IPS DF 4.7 (cell line): Measurements from ENCODE around the gene FAM81A.
A peak's percentile ranks its signal among the peaks of the same experiment; 100 is the strongest.
"Not testable (repeated sequence)": the region's sequence is repeated elsewhere in the genome, so short reads cannot be mapped to it uniquely, and the experiment has no call there.

ENCODE experiments used
- DNase-seq: peaks from one replicate; pipeline ENCODE4 v3.0.0-alpha.2; 2013; ENCODE audit warnings: low spot score; ENCODE audit errors: extremely low read depth

Gene FAM81A

DNA sequence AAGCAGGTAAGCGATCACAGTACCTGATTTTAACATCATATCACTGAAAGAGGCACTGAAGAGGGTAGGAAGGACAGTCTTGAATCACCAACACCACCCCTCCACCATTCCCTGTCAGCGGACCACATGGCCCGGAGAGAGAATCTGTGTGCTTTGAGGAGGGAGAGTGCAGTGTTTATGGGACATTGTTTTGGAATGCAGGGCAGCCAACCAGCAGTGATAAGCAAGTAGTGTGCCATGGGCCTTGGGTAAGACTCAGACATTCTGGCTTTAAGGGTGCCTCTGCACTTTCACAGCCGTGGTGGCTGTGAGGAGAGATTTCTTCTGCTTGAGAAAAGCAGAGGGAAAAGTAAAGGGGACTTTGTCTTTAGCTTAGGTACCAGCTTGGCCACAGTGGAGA, 46.4 kb downstream of the FAM81A start:
- no peak for DNase-seq

DNA sequence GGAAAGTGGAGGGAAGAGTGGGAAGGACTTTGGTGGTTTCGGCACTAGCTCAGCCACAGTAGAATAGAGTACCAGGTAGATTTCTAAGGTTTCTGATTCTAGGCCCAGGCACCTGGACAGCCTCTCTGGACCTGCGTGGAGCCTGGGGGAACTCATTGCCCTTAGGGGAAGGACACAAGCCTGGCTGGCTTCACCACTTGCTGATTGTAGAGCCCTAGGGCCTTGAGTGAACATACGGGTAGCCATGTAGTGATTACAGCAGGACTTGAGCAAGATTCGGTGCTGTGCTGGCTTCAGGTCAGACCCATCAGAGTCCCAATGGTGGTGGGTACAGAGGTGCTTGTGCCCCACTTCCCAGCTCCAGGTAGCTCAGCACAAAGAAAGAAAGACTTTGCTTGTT, 47.0 kb downstream of the FAM81A start:
- DNase-seq = no peak

- not testable (repeated sequence) for DNase-seq
Measured at GRCh38 chr15:59489485-59489884, 51.5 kb downstream of the FAM81A start.

GRCh38 chr15:59491062-59491461, 53.1 kb downstream of the FAM81A start:
- no peak for DNase-seq

DNA sequence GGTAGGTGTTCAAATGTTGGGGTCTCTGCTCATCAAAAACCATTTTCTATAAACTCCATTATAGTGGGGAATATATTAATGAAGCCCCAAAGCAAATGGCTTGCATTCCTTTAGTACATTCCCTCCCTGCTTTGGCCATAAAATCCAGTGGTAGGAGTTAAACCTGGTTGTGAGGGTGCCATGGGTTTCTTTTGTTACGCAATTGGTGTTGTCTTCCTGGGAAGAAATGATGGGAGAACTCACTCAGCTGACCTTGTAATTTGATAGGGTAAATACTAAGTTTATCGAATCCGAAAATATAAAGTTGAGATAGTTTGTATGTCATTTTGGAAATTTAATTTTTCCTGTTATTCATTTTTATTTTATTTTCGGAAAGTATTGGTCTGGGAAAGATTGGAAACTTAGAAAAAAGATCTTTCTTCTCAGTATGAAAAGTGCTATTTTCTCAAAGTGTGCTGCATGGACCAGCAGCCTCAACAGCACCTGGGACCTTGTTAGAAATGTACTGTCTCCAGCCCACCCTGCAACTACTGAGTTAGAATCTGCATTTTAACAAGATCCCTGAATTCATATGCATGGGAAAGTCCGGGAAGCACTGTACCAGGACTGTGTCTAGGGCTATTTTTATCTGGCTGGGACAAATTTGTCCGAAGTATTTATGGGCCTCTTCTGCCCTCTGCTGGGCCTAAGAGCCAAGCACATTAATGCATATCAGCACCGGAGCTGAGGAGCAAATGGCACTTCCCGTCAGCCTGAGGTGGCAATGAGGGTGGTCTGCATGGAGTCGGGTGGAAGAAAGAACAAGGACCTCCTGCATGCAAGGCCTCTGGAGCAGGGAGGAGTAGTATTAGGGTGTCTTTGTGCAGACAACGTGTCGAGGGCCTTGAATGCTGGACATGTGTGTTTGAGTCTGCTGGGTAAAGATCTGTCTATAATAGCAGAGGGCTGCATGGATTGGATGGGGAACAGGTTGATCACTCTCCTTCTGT, 54.7 kb downstream of the FAM81A start:
- peak; percentile 28 for DNase-seq

GRCh38 chr15:59501597-59501996, 63.6 kb downstream of the FAM81A start:
- DNase-seq = peak; percentile 38

DNA sequence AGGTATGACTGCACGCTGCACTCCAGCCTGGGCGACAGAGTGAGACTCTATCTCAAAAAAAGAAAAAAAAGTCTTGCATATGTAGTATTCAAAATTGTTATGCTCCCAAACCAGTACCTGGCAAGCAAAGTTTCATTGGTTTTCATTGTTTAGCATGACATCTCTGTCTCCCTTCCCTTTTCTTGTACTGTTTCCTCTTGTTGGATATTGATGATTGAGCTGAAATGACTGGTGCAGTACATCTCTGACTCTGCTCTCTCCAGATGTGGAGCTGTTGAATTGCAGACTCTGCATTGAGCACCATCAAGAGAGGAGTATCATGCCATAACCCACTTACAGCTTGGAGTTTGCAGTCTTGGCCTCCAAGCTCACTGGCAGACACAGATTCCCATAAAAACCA, 77.2 kb downstream of the FAM81A start:
- DNase-seq = no peak

- DNase-seq = no peak
Measured at GRCh38 chr15:59516655-59517461, 78.9 kb downstream of the FAM81A start.

GRCh38 chr15:59519329-59519728, 81.3 kb downstream of the FAM81A start:
- DNase-seq = no peak

GRCh38 chr15:59521443-59521842, 83.5 kb downstream of the FAM81A start:
- DNase-seq = no peak

- DNase-seq = no peak
Measured at GRCh38 chr15:59522988-59523461, 85.0 kb downstream of the FAM81A start.

GRCh38 chr15:59523702-59524101, 85.7 kb downstream of the FAM81A start:
- DNase-seq = no peak

GRCh38 chr15:59524331-59524731, 86.3 kb downstream of the FAM81A start:
- no peak for DNase-seq

DNA sequence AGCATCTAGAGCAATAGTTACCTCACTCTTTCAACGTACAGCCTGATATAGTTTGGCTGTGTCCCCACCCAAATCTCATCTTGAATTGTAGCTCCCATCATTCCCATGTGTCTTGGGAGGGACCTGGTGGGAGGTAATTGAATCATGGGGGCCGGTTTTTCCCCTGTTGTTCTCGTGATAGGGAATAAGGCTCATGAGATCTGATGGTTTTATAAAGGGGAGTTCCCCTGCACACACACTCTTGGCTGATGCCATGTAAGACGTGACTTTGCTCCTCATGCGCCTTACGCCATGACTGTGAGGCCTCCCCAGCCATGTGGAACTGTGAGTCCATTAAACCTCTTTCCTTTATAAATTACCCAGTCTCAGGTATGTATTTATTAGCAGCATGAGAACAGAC, 88.5 kb downstream of the FAM81A start:
- DNase-seq = not testable (repeated sequence)

DNA sequence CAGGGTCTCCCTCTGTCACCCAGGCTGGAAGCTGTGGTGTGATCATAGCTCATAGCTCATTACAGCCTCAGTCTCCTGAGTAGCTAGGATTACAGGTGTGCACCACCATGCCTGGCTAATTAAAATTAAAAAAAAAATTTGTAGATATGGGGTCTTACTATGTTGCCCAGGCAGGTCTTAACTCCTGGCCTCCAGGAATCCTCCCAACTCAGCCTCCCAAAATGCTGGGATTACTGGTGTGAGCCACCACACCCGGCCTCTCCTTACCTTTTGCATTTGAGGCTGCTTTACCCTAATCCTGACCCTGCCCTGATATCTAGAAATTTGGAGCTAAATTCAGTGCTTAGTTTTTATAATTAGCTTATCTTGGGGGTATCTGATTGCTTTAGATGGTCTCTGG, 90.4 kb downstream of the FAM81A start:
- no peak for DNase-seq

- DNase-seq = peak; percentile 79
Measured at GRCh38 chr15:59528961-59529402, 91.0 kb downstream of the FAM81A start.

DNA sequence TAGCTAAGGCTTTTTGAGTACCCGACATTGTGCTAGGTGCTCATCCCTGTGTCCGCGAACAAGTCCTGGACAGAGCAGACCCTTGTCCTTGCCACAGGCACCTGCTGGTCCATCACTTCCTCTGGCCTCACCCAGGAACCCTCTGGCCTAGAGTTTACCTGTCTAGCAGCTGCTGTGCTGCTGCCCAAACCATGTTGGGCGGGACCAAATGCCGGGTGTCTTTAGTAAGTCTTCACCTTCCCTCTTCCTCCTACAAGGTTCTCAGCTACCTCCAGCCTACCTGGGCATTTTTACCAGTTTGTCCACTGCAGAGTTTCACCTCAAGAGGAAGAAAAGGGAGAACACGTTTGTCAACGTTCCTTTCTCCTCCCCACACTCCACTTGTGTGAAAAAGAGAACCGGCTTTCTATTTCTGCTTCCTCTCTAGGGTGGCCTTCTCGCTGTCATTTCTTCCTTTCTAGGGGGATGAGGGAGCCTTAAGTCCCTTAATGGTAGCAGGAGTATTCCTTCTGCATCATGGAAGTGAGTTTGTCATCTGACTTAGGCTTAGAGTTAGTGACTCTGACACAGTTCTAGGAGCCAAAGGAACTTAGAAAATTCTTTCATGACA, 93.2 kb downstream of the FAM81A start:
- DNase-seq = no peak

DNA sequence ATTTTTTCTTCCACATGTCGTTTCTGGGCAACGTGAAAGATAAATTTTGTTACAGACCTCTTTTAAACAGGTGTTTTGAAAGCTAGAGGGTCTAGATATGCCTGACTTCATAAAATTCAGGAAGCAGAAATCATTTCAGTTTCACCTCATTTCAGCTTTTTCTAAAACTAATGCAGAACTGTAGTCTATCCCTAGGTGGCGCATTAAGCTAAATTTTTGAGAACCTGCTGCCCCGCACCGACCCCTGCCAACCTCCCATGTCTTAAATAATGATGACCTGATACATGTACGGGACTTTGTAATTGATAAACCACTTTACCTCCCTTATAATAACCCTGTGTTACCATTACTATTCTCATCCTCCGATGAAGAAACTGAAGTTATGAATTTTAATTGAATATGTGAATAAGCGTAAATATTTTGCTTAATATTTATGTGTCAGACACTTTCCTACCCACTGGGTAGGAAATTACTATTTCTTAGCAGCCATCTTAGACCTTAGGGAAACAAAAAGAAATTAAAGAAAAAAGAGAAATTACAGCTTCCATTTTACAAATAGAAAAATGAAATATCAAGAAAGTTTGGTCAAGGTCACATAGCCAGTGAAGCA, 94.9 kb downstream of the FAM81A start:
- DNase-seq = no peak

- no peak for DNase-seq
Measured at GRCh38 chr15:59536553-59536952, 98.6 kb downstream of the FAM81A start.

- DNase-seq = no peak
Measured at GRCh38 chr15:59537403-59537802, 99.4 kb downstream of the FAM81A start.

GRCh38 chr15:59538494-59538893, 100.5 kb downstream of the FAM81A start:
- DNase-seq = no peak
